DND-41 (cell line): ENCODE measurements around the gene IDUA.
A peak's percentile ranks its signal among the peaks of the same experiment; 100 is the strongest.

Experiments
- ATAC-seq: fragments of 200-7000 bp; cut with Tn5 transposase; 3 replicates; pipeline ENCODE4 v1.9.1; 2021; ENCODE audit warnings: low read depth; ENCODE audit not compliant: insufficient read depth
- DNase-seq: peaks from one replicate; pipeline ENCODE4 v3.0.0-alpha.2; 2020
- H2AFZ ChIP-seq: 2 replicates; pipeline ENCODE4 v1.6.0; 2012; ENCODE audit warnings: low read depth, low read length
- H3K27ac ChIP-seq: 2 replicates; pipeline ENCODE4 v1.5.1; 2012; ENCODE audit warnings: low read length, inconsistent platforms
- H3K27me3 ChIP-seq: fragments of 200-600 bp; sonication (generic); 2 replicates; pipeline ENCODE4 v1.6.0; 2012; ENCODE audit warnings: low read length, mild to moderate bottlenecking, inconsistent platforms; ENCODE audit not compliant: insufficient read depth, poor library complexity
- H3K36me3 ChIP-seq: 2 replicates; pipeline ENCODE4 v1.5.1; 2012; ENCODE audit warnings: low read length, inconsistent platforms; ENCODE audit not compliant: insufficient read depth
- H3K4me1 ChIP-seq: 2 replicates; pipeline ENCODE4 v1.5.1; 2012; ENCODE audit warnings: mild to moderate bottlenecking, low read length; ENCODE audit not compliant: insufficient read depth
- H3K4me2 ChIP-seq: 2 replicates; pipeline ENCODE4 v1.6.0; 2012; ENCODE audit warnings: mild to moderate bottlenecking, moderate library complexity, low read length, inconsistent platforms; ENCODE audit not compliant: insufficient read depth
- H3K4me3 ChIP-seq, 2 experiments: fragments of 200-600 bp in 1 of 2; shearing (Covaris generic) in 1 of 2; 2 replicates each; pipeline ENCODE4 v1.5.1; 2012 to 2016; ENCODE audit warnings: inconsistent platforms in 2 of 2, low read length in 2 of 2, mild to moderate bottlenecking in 2 of 2, low read depth in 1 of 2, moderate library complexity in 1 of 2
- H3K79me2 ChIP-seq: 2 replicates; pipeline ENCODE4 v1.6.0; 2012; ENCODE audit warnings: low read length, inconsistent platforms; ENCODE audit not compliant: insufficient read depth
- H3K9ac ChIP-seq: 2 replicates; pipeline ENCODE4 v1.6.0; 2012; ENCODE audit warnings: low read depth, mild to moderate bottlenecking, inconsistent platforms, low read length, moderate library complexity
- H3K9me3 ChIP-seq: 2 replicates; pipeline ENCODE4 v1.5.1; 2012; ENCODE audit warnings: low read length, moderate library complexity, mild to moderate bottlenecking, inconsistent platforms; ENCODE audit not compliant: insufficient read depth, severe bottlenecking
- H4K20me1 ChIP-seq: 2 replicates; pipeline ENCODE4 v1.6.0; 2012; ENCODE audit warnings: low read length; ENCODE audit not compliant: insufficient read depth
- CTCF ChIP-seq: IDR thresholded peaks from 2 replicates; pipeline ENCODE4 v1.5.1; 2012; ENCODE audit warnings: borderline replicate concordance, low read length, moderate library complexity, mild to moderate bottlenecking; ENCODE audit not compliant: poor library complexity, severe bottlenecking; ENCODE audit errors: extremely low read depth
- EZH2 ChIP-seq: IDR thresholded peaks from 3 replicates; pipeline ENCODE4 v1.6.1; 2012; ENCODE audit warnings: borderline replicate concordance, low read depth, mild to moderate bottlenecking, moderate library complexity, low read length, inconsistent platforms; ENCODE audit not compliant: severe bottlenecking

IDUA gene

GRCh38 chr4:986428-986878, 391 bp upstream of the IDUA start:
- peaks cover 28% of the 10 kb centered on the region for H4K20me1 ChIP-seq
- peaks cover 34% of the 10 kb centered on the region for H3K4me1 ChIP-seq
- H3K79me2 ChIP-seq, result peaks cover 27% of the 10 kb centered on the region
- no peak for TF ChIP-seq CTCF
- TF ChIP-seq EZH2, result no peak
- DNase-seq, result no peak
- H3K9me3 ChIP-seq, result no peaks in the 10 kb centered on the region
- ATAC-seq, result peak; percentile 50
- peak overlapping the region; percentile 83 for H3K4me2 ChIP-seq
- H3K27ac ChIP-seq, result peak overlapping the region; percentile 67
- no peaks in the 10 kb centered on the region for H3K27me3 ChIP-seq
- H2AFZ ChIP-seq, result peak overlapping the region; percentile 63
- peaks cover 25% of the 10 kb centered on the region for H3K36me3 ChIP-seq
- H3K4me3 ChIP-seq, result peak overlapping the region; percentile 35 to 61
- H3K9ac ChIP-seq, result peak overlapping the region; percentile 65

GRCh38 chr4:987624-988513, 1.0 kb downstream of the IDUA start:
- Histone ChIP-seq H4K20me1 (peaks cover 29% of the 10 kb centered on the region), H3K36me3 (peaks cover 31% of the 10 kb centered on the region), H3K27me3 (no peaks in the 10 kb centered on the region), H3K4me2 (peak overlapping the region; percentile 83), H3K4me1 (peaks cover 34% of the 10 kb centered on the region), H3K9ac (peak overlapping the region; percentile 65), H3K9me3 (no peaks in the 10 kb centered on the region), H2AFZ (0 out of 2 replicates have a peak overlapping the region, but pooled peaks have one; percentile 63), H3K4me3 (peak overlapping the region; percentile 35 to 61; a peak in 3 of 4 replicates), H3K79me2 (peaks cover 27% of the 10 kb centered on the region), H3K27ac (no peak overlapping the region; the same call in 1 of the 2 replicates)
- DNase-seq, result no peak
- ATAC-seq, result no peak
- TF ChIP-seq EZH2 (no peak), CTCF (no peak)

- Histone ChIP-seq H3K9me3 (no peaks in the 10 kb centered on the region), H3K9ac (no peak overlapping the region), H4K20me1 (peaks cover 29% of the 10 kb centered on the region), H3K79me2 (peaks cover 27% of the 10 kb centered on the region), H3K27me3 (no peaks in the 10 kb centered on the region), H3K4me3 (no peak overlapping the region; a peak in 1 of 4 replicates), H2AFZ (no peak overlapping the region), H3K4me2 (peak overlapping the region; percentile 83), H3K36me3 (peaks cover 31% of the 10 kb centered on the region), H3K27ac (no peak overlapping the region), H3K4me1 (peaks cover 34% of the 10 kb centered on the region)
- no peak for TF ChIP-seq CTCF
- no peak for DNase-seq
- no peak for ATAC-seq
Measured at GRCh38 chr4:988726-989721, 2.2 kb downstream of the IDUA start.
